Fibroblast of villous mesenchyme (primary cell): ENCODE results near the gene TBC1D22A. TPM values are rescaled to one million over a fixed set of nuclear protein-coding genes. Genes with fewer than 3 reads are reported as not detected.

Experiments
- DNase-seq: peaks from one replicate; pipeline ENCODE4 v3.0.0-alpha.2; 2010; ENCODE audit warnings: low read depth
- H3K4me3 ChIP-seq: 2 replicates; pipeline ENCODE4 v1.5.1; 2011; ENCODE audit warnings: low read depth, mild to moderate bottlenecking, low read length
- CTCF ChIP-seq: IDR thresholded peaks from 2 replicates; pipeline ENCODE4 v1.5.1; 2012; ENCODE audit warnings: low read depth, mild to moderate bottlenecking, low read length; ENCODE audit not compliant: insufficient read depth
- total RNA-seq: library from RNA; depleted of rRNA; stranded (reverse); fragments of >200 nt; gene quantifications from 2 replicates; pipeline ENCODE4 v1.2.3, GENCODE V29; 2012

TBC1D22A gene
- total RNA-seq, 1 donor, result 12.5 TPM

DNA sequence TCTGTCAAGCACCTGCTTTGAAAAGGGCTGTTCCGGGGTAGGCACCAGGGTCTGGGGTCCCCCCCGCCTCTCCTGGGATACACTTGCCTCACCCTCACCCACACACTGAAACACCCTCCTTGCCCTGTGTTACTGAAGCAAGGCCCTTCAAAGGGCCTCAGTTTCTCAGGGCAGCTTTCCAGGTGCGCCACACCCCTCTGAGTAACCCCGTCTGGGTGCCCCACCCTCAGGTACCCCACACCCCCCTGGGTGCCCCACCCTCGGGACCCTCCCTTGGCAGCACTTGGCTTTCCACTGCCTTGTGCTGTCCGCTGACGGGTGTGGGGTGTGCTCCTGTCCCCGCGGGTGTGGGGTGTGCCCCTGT is 413.6 kb downstream of the TBC1D22A start:
- H3K4me3 ChIP-seq, result no peak overlapping the region
- no peak for TF ChIP-seq CTCF
- DNase-seq, result no peak

GRCh38 chr22:47176573-47177333 is 414.3 kb downstream of the TBC1D22A start:
- TF ChIP-seq CTCF, result no peak
- DNase-seq, result no peak
- no peak overlapping the region for H3K4me3 ChIP-seq

- DNase-seq, result no peak
- TF ChIP-seq CTCF, result no peak
- no peak overlapping the region for H3K4me3 ChIP-seq
Measured at GRCh38 chr22:47177334-47177815, 414.9 kb downstream of the TBC1D22A start.

DNA sequence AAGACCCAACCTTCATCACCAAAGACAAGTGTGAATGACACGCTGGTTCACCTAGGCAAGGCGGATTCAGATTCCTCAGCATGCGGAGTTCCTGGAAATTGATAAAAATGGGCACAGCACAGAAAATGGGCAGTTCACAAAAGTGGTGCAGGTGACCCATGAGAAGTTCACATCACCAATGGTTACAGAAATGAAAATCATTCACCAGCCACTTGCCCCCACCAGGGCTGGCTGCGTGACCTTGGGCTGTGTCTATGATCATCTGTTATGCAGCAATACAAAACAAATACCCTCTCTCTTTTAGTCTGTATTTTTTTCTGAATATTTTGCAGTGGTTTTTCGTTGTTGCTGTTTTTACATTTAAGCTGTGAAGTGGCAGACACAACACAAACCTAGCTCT is 415.9 kb downstream of the TBC1D22A start:
- TF ChIP-seq CTCF, result no peak
- H3K4me3 ChIP-seq, result no peak overlapping the region
- DNase-seq, result no peak

GRCh38 chr22:47180796-47181195 is 418.3 kb downstream of the TBC1D22A start:
- TF ChIP-seq CTCF, result no peak
- DNase-seq, result no peak

GRCh38 chr22:47187176-47187957 is 424.9 kb downstream of the TBC1D22A start:
- no peak for TF ChIP-seq CTCF
- no peak overlapping the region for H3K4me3 ChIP-seq
- no peak for DNase-seq

More at GRCh38 chr22:47180796-47181195, 418.3 kb downstream of the TBC1D22A start:
- H3K4me3 ChIP-seq, result no peak overlapping the region
